ENCODE data around the gene CEP162.

DNA sequence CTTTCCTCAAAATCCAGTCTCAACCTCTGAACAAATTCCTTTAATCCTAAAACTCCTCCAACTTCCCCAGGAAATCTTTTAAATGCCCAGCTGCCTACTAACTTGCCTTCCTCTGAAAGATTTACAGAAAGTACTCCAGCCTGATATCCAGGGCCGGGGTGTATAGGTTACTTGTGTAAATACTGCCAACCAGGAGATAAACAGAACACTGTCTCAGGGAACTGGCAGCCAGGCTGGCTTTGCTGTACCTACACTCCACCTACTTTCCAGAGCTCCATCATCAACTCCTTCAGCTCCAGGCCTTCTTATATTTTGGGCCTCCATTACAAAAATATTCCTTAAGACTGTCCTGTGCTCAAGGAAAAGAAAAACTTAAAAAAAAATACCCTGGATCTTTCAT is 85.9 kb downstream of the CEP162 start:
- TF ChIP-seq NR3C1 (CRISPR knock-in tag; conservative IDR thresholded peaks at IDR 0.05; ENCODE audit: low read depth), result no peak
- TF ChIP-seq, protein P1, sequence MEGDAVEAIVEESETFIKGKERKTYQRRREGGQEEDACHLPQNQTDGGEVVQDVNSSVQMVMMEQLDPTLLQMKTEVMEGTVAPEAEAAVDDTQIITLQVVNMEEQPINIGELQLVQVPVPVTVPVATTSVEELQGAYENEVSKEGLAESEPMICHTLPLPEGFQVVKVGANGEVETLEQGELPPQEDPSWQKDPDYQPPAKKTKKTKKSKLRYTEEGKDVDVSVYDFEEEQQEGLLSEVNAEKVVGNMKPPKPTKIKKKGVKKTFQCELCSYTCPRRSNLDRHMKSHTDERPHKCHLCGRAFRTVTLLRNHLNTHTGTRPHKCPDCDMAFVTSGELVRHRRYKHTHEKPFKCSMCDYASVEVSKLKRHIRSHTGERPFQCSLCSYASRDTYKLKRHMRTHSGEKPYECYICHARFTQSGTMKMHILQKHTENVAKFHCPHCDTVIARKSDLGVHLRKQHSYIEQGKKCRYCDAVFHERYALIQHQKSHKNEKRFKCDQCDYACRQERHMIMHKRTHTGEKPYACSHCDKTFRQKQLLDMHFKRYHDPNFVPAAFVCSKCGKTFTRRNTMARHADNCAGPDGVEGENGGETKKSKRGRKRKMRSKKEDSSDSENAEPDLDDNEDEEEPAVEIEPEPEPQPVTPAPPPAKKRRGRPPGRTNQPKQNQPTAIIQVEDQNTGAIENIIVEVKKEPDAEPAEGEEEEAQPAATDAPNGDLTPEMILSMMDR (IDR thresholded peaks at IDR 0.05), result no peak
- TF ChIP-seq, protein P2, sequence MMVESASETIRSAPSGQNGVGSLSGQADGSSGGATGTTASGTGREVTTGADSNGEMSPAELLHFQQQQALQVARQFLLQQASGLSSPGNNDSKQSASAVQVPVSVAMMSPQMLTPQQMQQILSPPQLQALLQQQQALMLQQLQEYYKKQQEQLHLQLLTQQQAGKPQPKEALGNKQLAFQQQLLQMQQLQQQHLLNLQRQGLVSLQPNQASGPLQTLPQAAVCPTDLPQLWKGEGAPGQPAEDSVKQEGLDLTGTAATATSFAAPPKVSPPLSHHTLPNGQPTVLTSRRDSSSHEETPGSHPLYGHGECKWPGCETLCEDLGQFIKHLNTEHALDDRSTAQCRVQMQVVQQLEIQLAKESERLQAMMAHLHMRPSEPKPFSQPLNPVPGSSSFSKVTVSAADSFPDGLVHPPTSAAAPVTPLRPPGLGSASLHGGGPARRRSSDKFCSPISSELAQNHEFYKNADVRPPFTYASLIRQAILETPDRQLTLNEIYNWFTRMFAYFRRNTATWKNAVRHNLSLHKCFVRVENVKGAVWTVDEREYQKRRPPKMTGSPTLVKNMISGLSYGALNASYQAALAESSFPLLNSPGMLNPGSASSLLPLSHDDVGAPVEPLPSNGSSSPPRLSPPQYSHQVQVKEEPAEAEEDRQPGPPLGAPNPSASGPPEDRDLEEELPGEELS (CRISPR knock-in tag; IDR thresholded peaks at IDR 0.05), result no peak
- no peak for TF ChIP-seq FOXJ3 (CRISPR knock-in tag; IDR thresholded peaks at IDR 0.05; ENCODE audit: borderline replicate concordance)
- TF ChIP-seq ZNF232 (CRISPR knock-in tag; IDR thresholded peaks at IDR 0.05), result no peak
- TF ChIP-seq, protein P3, sequence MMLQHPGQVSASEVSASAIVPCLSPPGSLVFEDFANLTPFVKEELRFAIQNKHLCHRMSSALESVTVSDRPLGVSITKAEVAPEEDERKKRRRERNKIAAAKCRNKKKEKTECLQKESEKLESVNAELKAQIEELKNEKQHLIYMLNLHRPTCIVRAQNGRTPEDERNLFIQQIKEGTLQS (CRISPR knock-in tag; conservative IDR thresholded peaks at IDR 0.05), result no peak
- TF ChIP-seq NFYB (CRISPR knock-in tag; conservative IDR thresholded peaks at IDR 0.05; ENCODE audit: low read depth), result no peak
- TF ChIP-seq, protein P4, sequence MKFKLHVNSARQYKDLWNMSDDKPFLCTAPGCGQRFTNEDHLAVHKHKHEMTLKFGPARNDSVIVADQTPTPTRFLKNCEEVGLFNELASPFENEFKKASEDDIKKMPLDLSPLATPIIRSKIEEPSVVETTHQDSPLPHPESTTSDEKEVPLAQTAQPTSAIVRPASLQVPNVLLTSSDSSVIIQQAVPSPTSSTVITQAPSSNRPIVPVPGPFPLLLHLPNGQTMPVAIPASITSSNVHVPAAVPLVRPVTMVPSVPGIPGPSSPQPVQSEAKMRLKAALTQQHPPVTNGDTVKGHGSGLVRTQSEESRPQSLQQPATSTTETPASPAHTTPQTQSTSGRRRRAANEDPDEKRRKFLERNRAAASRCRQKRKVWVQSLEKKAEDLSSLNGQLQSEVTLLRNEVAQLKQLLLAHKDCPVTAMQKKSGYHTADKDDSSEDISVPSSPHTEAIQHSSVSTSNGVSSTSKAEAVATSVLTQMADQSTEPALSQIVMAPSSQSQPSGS (CRISPR knock-in tag; IDR thresholded peaks at IDR 0.05; ENCODE audit: borderline replicate concordance, low read depth), result no peak
- TF ChIP-seq, protein P5, sequence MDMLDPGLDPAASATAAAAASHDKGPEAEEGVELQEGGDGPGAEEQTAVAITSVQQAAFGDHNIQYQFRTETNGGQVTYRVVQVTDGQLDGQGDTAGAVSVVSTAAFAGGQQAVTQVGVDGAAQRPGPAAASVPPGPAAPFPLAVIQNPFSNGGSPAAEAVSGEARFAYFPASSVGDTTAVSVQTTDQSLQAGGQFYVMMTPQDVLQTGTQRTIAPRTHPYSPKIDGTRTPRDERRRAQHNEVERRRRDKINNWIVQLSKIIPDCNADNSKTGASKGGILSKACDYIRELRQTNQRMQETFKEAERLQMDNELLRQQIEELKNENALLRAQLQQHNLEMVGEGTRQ (CRISPR knock-in tag; IDR thresholded peaks at IDR 0.05), result no peak
- TF ChIP-seq, protein P6, sequence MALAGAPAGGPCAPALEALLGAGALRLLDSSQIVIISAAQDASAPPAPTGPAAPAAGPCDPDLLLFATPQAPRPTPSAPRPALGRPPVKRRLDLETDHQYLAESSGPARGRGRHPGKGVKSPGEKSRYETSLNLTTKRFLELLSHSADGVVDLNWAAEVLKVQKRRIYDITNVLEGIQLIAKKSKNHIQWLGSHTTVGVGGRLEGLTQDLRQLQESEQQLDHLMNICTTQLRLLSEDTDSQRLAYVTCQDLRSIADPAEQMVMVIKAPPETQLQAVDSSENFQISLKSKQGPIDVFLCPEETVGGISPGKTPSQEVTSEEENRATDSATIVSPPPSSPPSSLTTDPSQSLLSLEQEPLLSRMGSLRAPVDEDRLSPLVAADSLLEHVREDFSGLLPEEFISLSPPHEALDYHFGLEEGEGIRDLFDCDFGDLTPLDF (CRISPR knock-in tag; IDR thresholded peaks at IDR 0.05), result no peak
- TF ChIP-seq, protein P7, sequence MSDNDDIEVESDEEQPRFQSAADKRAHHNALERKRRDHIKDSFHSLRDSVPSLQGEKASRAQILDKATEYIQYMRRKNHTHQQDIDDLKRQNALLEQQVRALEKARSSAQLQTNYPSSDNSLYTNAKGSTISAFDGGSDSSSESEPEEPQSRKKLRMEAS (CRISPR knock-in tag; IDR thresholded peaks at IDR 0.05), result no peak
- TF ChIP-seq ETV6 (CRISPR knock-in tag; IDR thresholded peaks at IDR 0.05), result no peak
- TF ChIP-seq, protein P8, sequence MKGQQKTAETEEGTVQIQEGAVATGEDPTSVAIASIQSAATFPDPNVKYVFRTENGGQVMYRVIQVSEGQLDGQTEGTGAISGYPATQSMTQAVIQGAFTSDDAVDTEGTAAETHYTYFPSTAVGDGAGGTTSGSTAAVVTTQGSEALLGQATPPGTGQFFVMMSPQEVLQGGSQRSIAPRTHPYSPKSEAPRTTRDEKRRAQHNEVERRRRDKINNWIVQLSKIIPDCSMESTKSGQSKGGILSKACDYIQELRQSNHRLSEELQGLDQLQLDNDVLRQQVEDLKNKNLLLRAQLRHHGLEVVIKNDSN (CRISPR knock-in tag; IDR thresholded peaks at IDR 0.05), result no peak
- TF ChIP-seq, protein P9, sequence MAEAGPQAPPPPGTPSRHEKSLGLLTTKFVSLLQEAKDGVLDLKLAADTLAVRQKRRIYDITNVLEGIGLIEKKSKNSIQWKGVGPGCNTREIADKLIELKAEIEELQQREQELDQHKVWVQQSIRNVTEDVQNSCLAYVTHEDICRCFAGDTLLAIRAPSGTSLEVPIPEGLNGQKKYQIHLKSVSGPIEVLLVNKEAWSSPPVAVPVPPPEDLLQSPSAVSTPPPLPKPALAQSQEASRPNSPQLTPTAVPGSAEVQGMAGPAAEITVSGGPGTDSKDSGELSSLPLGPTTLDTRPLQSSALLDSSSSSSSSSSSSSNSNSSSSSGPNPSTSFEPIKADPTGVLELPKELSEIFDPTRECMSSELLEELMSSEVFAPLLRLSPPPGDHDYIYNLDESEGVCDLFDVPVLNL (CRISPR knock-in tag; IDR thresholded peaks at IDR 0.05; ENCODE audit: borderline replicate concordance, low read depth), result no peak

Data from WTC11 (cell line).